ENCODE results near the gene FEM1B.

- TF ChIP-seq CTCF (IDR thresholded peaks at IDR 0.05; ENCODE audit: poor library complexity) (no peak), EZH2 (IDR thresholded peaks at IDR 0.05; ENCODE audit: borderline replicate concordance) (no peak)
Measured at GRCh38 chr15:68230157-68231100, 47.1 kb upstream of the FEM1B start.
